Kidney epithelial cell (primary cell): ENCODE results near the gene TTI1. TPM values are rescaled to one million over a fixed set of nuclear protein-coding genes. Genes with fewer than 3 reads are reported as not detected.

Experiments used
- DNase-seq: peaks from one replicate; pipeline ENCODE4 v3.0.0-alpha.2; 2010; ENCODE audit warnings: low read depth
- H3K27me3 ChIP-seq: 2 replicates; pipeline ENCODE4 v1.6.0; 2011; ENCODE audit warnings: low read length; ENCODE audit not compliant: control insufficient read depth, insufficient read depth
- H3K36me3 ChIP-seq: 2 replicates; pipeline ENCODE4 v1.5.1; 2011; ENCODE audit warnings: low read length; ENCODE audit not compliant: control insufficient read depth, insufficient read depth
- H3K4me3 ChIP-seq: 2 replicates; pipeline ENCODE4 v1.5.1; 2011; ENCODE audit warnings: low read depth, mild to moderate bottlenecking, control low read depth, low read length
- total RNA-seq: library from RNA; depleted of rRNA; stranded (reverse); fragments of >200 nt; gene quantifications from 2 replicates; pipeline ENCODE4 v1.2.3, GENCODE V29; 2015
- TF ChIP-seq, protein P1 (sequence below): IDR thresholded peaks from 2 replicates; pipeline ENCODE4 v1.5.1; 2011; ENCODE audit warnings: mild to moderate bottlenecking, moderate library complexity, low read length, control low read depth, inconsistent platforms; ENCODE audit not compliant: insufficient read depth, poor library complexity, severe bottlenecking

TTI1 gene
- total RNA-seq, 1 donor from 2014 or later, result 18.8 TPM

DNA sequence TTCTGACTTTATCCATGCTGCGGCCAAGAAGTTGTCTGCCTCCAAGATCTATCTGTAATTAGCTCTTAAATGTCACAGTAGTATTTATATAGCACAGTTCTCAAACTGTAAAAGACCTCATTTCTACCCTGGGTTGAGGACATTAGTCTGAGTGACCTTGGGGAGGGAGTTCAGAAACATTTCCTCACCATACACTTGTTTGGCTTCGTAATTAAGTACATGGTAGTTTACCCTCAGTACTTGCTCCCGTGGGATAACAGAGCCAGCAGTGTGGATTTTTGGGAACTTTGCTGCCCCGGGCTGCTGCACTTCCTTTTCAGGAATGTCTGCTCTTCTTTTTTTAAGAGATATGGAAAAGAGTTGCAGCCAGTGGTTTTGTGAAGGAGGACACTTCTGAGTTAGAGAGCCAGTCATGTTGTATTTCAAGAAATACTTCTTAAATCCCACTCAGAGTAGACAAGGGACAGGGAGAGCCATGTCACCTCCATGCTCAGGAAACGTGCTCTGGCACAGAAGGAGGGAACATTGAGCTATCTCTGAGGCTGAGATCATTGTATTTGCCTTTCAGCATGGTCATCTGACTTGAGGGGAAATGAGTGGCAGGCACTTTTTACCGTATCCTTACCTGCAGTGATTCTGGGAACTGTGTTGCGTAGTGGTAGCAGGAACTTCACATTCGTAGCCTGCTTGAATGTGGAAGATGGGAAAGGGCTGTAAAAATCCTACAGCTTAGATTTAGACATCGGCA, 33.9 kb upstream of the TTI1 start:
- TF ChIP-seq, protein P1, sequence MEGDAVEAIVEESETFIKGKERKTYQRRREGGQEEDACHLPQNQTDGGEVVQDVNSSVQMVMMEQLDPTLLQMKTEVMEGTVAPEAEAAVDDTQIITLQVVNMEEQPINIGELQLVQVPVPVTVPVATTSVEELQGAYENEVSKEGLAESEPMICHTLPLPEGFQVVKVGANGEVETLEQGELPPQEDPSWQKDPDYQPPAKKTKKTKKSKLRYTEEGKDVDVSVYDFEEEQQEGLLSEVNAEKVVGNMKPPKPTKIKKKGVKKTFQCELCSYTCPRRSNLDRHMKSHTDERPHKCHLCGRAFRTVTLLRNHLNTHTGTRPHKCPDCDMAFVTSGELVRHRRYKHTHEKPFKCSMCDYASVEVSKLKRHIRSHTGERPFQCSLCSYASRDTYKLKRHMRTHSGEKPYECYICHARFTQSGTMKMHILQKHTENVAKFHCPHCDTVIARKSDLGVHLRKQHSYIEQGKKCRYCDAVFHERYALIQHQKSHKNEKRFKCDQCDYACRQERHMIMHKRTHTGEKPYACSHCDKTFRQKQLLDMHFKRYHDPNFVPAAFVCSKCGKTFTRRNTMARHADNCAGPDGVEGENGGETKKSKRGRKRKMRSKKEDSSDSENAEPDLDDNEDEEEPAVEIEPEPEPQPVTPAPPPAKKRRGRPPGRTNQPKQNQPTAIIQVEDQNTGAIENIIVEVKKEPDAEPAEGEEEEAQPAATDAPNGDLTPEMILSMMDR, result no peak

DNA sequence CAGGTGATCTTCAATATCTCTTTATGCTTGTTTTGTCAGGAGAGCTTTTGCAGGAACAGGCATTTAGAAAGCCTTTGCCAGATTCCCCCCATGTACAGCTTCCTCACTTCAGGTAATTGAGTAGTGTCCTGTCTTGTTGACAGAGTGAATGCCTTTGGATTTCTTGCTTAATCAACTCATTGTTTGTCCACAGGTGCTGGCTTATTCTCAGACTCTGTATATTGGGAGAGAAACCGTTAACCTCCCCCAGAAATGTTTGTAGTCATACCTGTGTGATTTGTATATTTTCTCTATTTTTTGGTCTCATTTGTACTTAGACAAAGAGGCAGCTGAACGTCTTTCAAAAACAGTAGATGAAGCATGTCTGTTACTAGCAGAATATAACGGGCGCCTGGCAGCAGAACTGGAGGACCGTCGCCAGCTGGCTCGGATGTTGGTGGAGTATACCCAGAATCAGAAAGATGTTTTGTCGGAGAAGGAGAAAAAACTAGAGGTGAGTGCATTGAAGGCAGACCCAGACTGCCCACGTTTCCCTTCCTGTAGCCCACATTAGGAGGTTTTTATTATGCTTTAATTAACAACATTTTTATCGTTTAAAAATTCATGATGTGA, 32.6 kb upstream of the TTI1 start:
- Histone ChIP-seq H3K27me3 (no peaks in the 10 kb centered on the region), H3K36me3 (no peaks in the 10 kb centered on the region), H3K4me3 (no peak overlapping the region)
- TF ChIP-seq, protein P1, result no peak
- no peak for DNase-seq

More for the DNA sequence above, 33.9 kb upstream of the TTI1 start:
- no peaks in the 10 kb centered on the region for H3K27me3 ChIP-seq
- no peak overlapping the region for H3K4me3 ChIP-seq
- no peak for DNase-seq
- H3K36me3 ChIP-seq, result no peaks in the 10 kb centered on the region

DNA sequence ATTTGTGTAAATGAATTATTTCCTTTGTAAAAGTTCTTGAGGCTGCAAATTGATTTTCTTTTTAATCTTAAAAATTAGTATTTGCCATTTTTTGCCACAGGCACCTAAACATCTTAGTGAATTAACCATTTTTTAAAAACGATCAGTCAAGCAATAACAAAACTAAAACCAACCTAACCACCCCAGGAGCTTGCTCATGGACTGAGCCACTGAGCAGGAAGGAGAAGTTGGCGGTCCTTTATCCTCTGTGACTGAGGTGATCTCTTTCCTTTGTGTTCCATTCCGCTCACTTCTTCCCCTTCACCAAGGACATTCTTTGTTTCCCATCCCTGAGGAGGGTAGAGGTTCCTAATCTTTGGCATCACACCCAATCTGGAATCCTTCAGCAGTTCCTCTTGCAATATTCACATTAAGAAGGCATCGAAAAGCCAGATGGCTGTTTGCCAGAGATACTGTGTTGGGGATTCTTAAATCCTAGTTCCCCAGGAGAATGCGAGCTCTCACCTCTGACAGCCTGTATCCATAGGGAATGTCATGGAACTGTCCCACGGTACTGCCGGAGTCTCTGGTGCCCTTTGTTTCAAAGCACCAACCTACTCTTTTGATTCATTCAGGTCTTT, 30.8 kb upstream of the TTI1 start:
- no peak overlapping the region for H3K4me3 ChIP-seq
- DNase-seq, result no peak
- TF ChIP-seq, protein P1, result no peak
- H3K27me3 ChIP-seq, result no peaks in the 10 kb centered on the region
- H3K36me3 ChIP-seq, result peaks cover 1% of the 10 kb centered on the region

GRCh38 chr20:38062890-38063289, 29.6 kb upstream of the TTI1 start:
- Histone ChIP-seq H3K36me3 (peaks cover 2% of the 10 kb centered on the region), H3K27me3 (no peaks in the 10 kb centered on the region), H3K4me3 (no peak overlapping the region)
- TF ChIP-seq, protein P1, result no peak
- no peak for DNase-seq

- Histone ChIP-seq H3K27me3 (no peaks in the 10 kb centered on the region), H3K4me3 (no peak overlapping the region), H3K36me3 (peaks cover 2% of the 10 kb centered on the region)
- TF ChIP-seq, protein P1, result no peak
- DNase-seq, result no peak
These were observed 27.9 kb upstream of the TTI1 start for GRCh38 chr20:38061109-38061508.
